Inflammatory macrophage treated with lipopolysaccharide for 4 hours (primary cell): ENCODE results near the gene CANT1.

Source experiments
- DNase-seq: peaks from one replicate; pipeline ENCODE4 v3.0.0-alpha.2; 2020

CANT1 gene

GRCh38 chr17:79007504-79008381, 1.8 kb downstream of the CANT1 start:
- no peak for DNase-seq

GRCh38 chr17:79006794-79007503, 2.6 kb downstream of the CANT1 start:
- DNase-seq, result no peak

- peak; percentile 30 for DNase-seq
These were observed 3.5 kb downstream of the CANT1 start for GRCh38 chr17:79006046-79006445.

- no peak for DNase-seq
These were observed 4.3 kb downstream of the CANT1 start for GRCh38 chr17:79005063-79005861.

GRCh38 chr17:79003661-79004411, 5.7 kb downstream of the CANT1 start:
- DNase-seq, result no peak

GRCh38 chr17:79002796-79003593, 6.6 kb downstream of the CANT1 start:
- DNase-seq, result no peak

GRCh38 chr17:79002291-79002690, 7.3 kb downstream of the CANT1 start:
- DNase-seq, result no peak

GRCh38 chr17:79001190-79002020, 8.2 kb downstream of the CANT1 start:
- no peak for DNase-seq

- DNase-seq, result no peak
These were observed 9.0 kb downstream of the CANT1 start for GRCh38 chr17:79000396-79001189.

GRCh38 chr17:78999947-79000395, 9.6 kb downstream of the CANT1 start:
- no peak for DNase-seq

GRCh38 chr17:78999056-78999768, 10.4 kb downstream of the CANT1 start:
- no peak for DNase-seq

- no peak for DNase-seq
These were observed 11.1 kb downstream of the CANT1 start for GRCh38 chr17:78998311-78999055.

GRCh38 chr17:78997881-78998280, 11.7 kb downstream of the CANT1 start:
- DNase-seq, result no peak

- DNase-seq, result no peak
These were observed 12.3 kb downstream of the CANT1 start for GRCh38 chr17:78997231-78997741.

- DNase-seq, result no peak
These were observed 12.8 kb downstream of the CANT1 start for GRCh38 chr17:78996781-78997201.

- DNase-seq, result no peak
These were observed 13.7 kb downstream of the CANT1 start for GRCh38 chr17:78995761-78996451.

- DNase-seq, result no peak
These were observed 14.4 kb downstream of the CANT1 start for GRCh38 chr17:78995022-78995760.
